LNCaP clone FGC (cell line): Measurements from ENCODE around the gene DMPK.
"Not testable (repeated sequence)": the region's sequence is repeated elsewhere in the genome, so short reads cannot be mapped to it uniquely, and the experiment has no call there.

ENCODE experiments used
- DNase-seq: peaks from one replicate; pipeline ENCODE4 v3.0.0-alpha.2; 2011; ENCODE audit warnings: low read depth
- H3K4me3 ChIP-seq: 2 replicates; pipeline ENCODE4 v1.5.1; 2011; ENCODE audit warnings: mild to moderate bottlenecking, low read depth, low read length, control low read depth
- TF ChIP-seq, protein P1 (sequence below): IDR thresholded peaks from 2 replicates; pipeline ENCODE4 v1.5.1; 2012; ENCODE audit warnings: mild to moderate bottlenecking; ENCODE audit not compliant: control insufficient read depth, insufficient read depth; ENCODE audit errors: extremely low read depth

Gene DMPK

DNA sequence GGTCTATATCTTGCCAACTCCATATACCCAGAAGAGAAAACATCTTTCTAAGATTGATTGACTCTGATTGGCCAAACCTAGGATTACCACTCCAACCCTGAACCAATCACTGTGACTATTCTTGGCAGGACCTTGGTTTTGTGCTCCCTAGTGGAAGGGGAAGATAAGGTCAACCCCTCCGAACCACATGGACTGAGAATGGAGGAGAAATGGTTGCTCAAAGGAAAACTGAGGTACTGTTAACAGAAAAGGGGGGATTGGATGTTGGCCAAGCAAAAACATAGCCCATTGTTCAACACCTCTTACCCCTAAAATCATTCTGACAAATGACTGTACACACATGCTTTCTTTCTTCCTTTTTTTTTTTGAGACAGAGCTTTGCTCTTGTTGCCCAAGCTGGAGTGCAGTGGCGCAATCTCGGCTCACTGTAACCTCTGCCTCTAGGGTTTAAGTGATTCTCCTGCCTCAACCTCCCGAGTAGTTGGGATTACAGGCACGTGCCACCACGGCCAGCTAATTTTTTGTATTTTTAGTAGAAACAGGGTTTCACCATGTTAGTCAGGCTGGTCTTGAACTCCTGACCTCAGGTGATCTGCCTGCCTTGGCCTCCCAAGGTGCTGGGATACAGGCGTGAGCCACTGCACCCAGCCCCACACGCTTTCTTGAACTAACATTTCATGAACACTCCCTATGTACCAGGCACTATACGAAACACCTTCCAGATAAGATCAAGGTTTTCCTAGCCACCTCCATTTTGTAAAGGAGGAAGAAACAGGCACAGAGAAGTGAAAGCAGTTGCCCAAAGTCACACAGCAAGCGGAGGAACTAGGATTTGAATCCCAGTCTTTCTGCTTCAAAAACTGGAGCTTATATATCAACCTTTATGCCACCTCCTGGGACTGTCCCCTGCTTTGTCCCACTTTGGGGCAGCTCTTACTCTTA, 42.5 kb downstream of the DMPK start:
- DNase-seq, result no peak
- no peak overlapping the region for H3K4me3 ChIP-seq
- TF ChIP-seq, protein P1, sequence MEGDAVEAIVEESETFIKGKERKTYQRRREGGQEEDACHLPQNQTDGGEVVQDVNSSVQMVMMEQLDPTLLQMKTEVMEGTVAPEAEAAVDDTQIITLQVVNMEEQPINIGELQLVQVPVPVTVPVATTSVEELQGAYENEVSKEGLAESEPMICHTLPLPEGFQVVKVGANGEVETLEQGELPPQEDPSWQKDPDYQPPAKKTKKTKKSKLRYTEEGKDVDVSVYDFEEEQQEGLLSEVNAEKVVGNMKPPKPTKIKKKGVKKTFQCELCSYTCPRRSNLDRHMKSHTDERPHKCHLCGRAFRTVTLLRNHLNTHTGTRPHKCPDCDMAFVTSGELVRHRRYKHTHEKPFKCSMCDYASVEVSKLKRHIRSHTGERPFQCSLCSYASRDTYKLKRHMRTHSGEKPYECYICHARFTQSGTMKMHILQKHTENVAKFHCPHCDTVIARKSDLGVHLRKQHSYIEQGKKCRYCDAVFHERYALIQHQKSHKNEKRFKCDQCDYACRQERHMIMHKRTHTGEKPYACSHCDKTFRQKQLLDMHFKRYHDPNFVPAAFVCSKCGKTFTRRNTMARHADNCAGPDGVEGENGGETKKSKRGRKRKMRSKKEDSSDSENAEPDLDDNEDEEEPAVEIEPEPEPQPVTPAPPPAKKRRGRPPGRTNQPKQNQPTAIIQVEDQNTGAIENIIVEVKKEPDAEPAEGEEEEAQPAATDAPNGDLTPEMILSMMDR, result no peak

DNA sequence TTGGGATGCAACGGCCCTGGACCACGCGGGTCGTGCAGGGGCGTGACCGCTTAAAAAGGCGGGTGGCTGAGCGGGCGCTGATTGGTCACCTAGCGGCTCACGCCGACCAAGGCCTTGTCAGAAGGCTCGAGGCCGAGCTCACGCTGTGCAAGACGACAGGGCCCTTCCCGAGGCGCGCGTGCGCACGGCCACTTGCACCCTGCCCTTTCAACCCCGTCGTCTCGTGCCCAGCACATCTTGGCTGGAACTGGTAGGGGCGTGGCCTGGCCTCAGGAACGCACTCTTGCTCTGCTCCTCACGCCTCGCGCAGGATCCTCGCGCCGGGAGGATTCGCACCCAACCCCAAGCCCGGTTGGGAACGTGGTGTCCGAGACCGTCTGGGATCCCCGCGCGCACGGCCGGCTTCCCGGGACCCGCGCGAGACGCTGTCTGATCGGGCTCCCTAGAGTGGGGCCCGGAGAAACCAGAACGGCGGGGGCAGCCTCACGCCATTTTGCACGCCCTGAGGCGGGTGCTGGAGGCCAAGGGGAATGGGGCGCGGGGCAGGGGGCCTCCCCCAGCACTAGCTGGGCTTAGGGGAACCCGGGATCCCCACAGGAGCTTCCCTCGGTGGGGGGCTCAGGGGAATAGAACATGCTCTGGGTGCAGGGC, 49.0 kb downstream of the DMPK start, which contains the start of gene MEIOSIN:
Gene MEIOSIN (plus strand): TSS at position 280 of the 651 bp plus-strand sequence. CDS start 1,938 bp downstream, outside the sequence.
- no peak within 1 kb of the TSS for H3K4me3 ChIP-seq
- DNase-seq, result no peak
- TF ChIP-seq, protein P1, result no peak

DNA sequence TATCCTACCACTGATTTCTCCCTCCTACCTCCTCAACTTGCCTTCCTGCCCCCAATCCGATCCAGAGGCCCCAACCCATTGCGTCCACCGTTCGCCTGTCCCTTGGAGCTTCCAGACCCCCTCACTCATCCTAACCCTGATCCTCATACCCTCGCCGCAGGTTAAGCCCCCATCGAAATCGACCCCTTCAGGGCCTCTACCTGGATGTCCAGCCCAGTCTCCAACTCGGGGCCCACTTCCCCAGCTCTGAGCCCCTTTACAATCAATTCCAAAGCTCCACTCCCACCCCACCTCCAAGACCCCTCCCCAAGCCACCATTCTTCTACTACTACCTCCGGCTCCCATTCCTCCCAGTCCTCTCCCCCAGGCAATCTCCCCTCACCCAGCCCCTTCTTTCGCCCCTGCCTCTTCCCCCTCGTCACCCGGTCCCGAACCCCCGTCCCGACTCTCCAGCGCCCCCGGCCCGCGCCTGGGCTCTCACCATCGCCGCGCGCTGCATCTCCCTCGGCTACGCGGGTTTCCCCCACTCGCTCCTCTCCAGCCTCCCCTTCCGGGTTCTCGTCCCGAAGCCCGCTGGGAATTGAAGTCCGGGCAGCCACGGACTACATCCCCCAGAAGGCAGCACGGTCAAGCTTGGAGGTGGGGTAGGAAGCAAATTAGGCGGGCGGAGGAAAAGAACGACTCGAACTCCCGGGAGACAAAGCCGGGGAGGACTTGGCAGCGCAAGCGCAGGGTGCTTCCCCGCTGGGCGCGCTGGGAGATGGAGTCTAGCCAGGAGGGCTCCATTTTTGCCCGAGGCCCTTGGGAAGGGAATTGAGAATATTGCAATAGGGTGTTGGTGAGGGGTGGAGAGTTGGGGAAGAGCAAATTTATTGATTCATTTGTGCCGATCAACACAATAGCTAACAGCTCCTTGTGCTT, 51.7 kb downstream of the DMPK start, which contains the start of gene FBXO46:
Gene FBXO46 (minus strand): TSS at position 529 of the 921 bp plus-strand sequence. CDS start 17,401 bp downstream, outside the sequence.
- TF ChIP-seq, protein P1, result no peak
- H3K4me3 ChIP-seq, result peak within 1 kb of the TSS; percentile 72
- DNase-seq, result peak; percentile 85

DNA sequence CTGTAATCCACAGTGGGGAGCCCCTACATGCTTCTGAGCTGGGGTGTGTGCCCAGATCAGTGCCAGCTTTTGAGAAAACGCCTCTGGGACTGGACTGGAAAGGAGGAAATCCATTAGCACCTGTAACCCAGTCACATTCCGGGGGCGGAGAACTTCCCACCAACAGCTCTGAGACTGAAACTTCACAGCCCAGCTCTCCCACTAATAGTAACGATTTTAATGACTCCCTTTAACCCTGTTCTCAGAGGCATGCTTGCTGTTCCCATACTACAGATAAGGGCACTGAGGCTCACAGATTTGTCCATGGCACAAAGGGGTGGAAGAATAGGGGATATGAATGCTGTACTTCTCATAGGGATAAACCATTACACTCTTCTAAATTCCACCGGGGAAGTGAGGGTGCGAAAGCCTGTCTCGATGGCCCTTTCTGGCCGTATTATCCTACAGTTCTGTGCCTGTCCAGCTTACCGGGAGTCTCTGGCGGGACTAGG, 52.4 kb downstream of the DMPK start:
- no peak for DNase-seq
- TF ChIP-seq, protein P1, result no peak
- H3K4me3 ChIP-seq, result peak overlapping the region; percentile 72

DNA sequence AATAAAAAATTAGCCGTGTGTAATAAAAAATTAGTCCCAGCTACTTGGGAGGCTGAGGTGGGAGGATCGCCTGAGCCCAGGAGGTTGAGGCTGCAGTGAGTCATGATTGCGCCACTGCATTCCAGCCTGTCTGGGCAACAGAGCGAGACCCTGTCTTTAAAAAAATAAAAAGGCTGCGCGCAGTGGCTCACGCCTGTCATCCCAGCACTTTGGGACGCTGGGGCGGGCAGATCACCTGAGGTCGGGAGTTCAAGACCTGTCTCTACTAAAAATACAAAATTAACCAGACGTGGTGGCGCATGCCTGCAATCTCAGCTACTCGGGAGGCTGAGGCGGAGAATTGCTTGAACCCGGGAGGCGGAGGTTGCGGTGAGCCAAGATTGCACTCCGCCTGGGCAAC, 53.6 kb downstream of the DMPK start:
- DNase-seq, H3K4me3 ChIP-seq: not testable (repeated sequence)

DNA sequence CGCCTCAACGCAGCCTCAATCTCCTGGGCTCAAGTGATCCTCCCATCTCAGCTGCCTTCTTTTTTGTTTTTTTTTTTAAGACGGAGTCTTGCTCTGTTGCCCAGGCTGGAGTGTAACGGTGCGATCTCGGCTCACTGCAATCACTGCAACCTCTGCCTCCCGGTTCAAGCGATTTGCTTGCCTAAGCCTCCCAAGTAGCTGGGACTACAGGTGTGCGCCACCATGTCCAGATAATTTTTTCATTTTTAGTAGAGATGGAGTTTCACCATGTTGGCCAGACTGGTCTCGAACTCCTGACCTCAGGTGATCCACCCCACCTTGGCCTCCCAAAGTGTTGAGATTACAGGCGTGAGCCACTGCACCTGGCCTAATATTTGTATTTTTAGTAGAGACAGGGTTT, 62.2 kb downstream of the DMPK start:
- not testable (repeated sequence) for H3K4me3 ChIP-seq, DNase-seq
